AG09319 (cell line): ENCODE measurements around the gene GABRA6.

Experiments
- DNase-seq: peaks from one replicate; pipeline ENCODE4 v3.0.0-alpha.2; 2010; ENCODE audit warnings: low read depth; ENCODE audit errors: extremely low read depth
- TF ChIP-seq, protein P1 (sequence below): IDR thresholded peaks from 2 replicates; pipeline ENCODE4 v1.5.1; 2011; ENCODE audit warnings: low read depth, mild to moderate bottlenecking, inconsistent platforms, low read length, moderate library complexity

GABRA6 gene

DNA sequence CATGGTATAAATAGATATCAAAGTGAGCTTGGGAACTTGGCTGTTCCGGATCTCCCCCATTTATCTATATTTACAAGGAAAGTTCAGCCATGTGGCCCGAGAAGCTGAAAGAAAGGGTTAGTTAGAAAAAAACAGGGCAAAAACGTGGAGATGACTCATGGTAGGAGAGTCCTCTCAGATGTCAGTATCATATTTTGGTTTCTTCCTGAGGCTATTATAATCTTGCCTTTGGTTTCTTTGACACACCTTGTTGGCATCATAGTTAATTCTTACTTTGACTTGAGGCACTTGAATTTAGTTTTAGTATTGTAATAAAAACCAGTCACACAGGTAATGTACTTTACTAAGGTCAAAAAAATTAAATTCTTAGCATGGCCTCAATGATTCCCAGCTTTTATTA is 59.9 kb downstream of the GABRA6 start:
- TF ChIP-seq, protein P1, sequence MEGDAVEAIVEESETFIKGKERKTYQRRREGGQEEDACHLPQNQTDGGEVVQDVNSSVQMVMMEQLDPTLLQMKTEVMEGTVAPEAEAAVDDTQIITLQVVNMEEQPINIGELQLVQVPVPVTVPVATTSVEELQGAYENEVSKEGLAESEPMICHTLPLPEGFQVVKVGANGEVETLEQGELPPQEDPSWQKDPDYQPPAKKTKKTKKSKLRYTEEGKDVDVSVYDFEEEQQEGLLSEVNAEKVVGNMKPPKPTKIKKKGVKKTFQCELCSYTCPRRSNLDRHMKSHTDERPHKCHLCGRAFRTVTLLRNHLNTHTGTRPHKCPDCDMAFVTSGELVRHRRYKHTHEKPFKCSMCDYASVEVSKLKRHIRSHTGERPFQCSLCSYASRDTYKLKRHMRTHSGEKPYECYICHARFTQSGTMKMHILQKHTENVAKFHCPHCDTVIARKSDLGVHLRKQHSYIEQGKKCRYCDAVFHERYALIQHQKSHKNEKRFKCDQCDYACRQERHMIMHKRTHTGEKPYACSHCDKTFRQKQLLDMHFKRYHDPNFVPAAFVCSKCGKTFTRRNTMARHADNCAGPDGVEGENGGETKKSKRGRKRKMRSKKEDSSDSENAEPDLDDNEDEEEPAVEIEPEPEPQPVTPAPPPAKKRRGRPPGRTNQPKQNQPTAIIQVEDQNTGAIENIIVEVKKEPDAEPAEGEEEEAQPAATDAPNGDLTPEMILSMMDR: no peak
- DNase-seq: no peak

DNA sequence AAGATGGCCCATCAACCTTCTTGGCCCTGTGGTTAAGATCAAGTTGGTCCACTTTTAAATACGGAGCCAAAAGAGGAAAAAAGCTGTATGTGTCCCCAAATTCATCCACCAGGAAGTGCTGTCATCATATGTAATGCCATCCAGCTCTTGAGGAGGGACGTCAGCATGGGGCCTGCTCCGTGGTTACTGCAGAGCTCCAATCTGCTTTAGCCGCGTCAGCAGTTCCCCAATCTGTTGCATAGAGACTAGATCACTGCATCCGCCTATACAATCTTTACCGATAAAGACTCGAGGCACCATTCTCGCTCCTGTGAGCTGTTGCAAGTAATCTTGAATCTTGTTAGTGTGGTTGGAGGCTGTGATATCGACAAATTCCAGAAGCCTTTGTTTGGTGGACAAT is 65.7 kb downstream of the GABRA6 start:
- TF ChIP-seq, protein P1: no peak
- DNase-seq: no peak
